Measurements from ENCODE around the gene PALLD.

DNA sequence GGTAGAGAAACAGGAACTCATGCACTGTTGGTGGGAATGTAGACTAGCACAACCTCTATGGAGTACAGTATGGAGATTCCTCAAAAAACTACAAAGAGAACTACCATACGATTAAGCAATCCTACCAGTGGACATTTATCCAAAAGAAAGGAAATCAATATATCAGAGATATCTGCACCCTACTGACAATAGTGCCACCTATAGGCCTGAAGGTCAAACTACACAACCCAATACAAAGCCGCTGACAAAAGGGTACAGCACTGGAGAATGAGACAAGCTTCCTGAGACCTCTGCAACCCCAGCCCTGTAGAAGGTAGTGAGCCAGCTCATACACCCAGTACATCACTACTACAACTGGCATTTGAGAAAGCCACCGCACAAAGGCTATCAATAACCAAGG, 446.1 kb downstream of the PALLD start:
- TF ChIP-seq CTCF (IDR thresholded peaks at IDR 0.05 in 2 of 3, conservative IDR thresholded peaks at IDR 0.05 in 1 of 3; ENCODE audit: borderline replicate concordance in 1 of 3, insufficient read depth in 1 of 3, low read depth in 2 of 3, low read length in 2 of 3): peak; percentile 16 to 88 (median 77); a peak in 4 of 6 replicates
- no peak for TF ChIP-seq POLR2AphosphoS5 (IDR thresholded peaks at IDR 0.05; ENCODE audit: low read depth, low read length)
- no peak for TF ChIP-seq JUND (IDR thresholded peaks at IDR 0.05)
- no peak for TF ChIP-seq SIN3A (IDR thresholded peaks at IDR 0.05; ENCODE audit: low read depth)
- TF ChIP-seq SRF (IDR thresholded peaks at IDR 0.05; ENCODE audit: low read depth): no peak
- no peak for TF ChIP-seq ZBTB33 (IDR thresholded peaks at IDR 0.05; ENCODE audit: extremely low read depth, insufficient replicate concordance, low read length)
- TF ChIP-seq ZNF274 (IDR thresholded peaks at IDR 0.05; ENCODE audit: low read depth, low read length): no peak
- no peak for TF ChIP-seq POLR2A (IDR thresholded peaks at IDR 0.05; ENCODE audit: borderline replicate concordance, extremely low read depth, insufficient read depth, insufficient read length)
- TF ChIP-seq TCF7L2 (IDR thresholded peaks at IDR 0.05; ENCODE audit: borderline replicate concordance, extremely low read depth, insufficient read depth, insufficient read length): no peak
